Endothelial cell (in vitro differentiated cells): Measurements from ENCODE around the gene DNAJB13. TPM values are rescaled to one million over a fixed set of nuclear protein-coding genes. Genes with fewer than 3 reads are reported as not detected.

ENCODE experiments used
- DNase-seq: peaks from one replicate; pipeline ENCODE4 v3.0.0; 2021; ENCODE audit warnings: low spot score
- H3K27ac Mint-ChIP-seq: one replicate; pipeline ENCODE4 v1.8.0; 2021; ENCODE audit warnings: mixed read lengths, inconsistent platforms; ENCODE audit not compliant: unreplicated experiment
- H3K27me3 Mint-ChIP-seq: one replicate; pipeline ENCODE4 v1.8.0; 2021; ENCODE audit warnings: mild to moderate bottlenecking, moderate library complexity, mixed read lengths, inconsistent platforms; ENCODE audit not compliant: unreplicated experiment
- H3K36me3 Mint-ChIP-seq: one replicate; pipeline ENCODE4 v1.8.0; 2021; ENCODE audit warnings: mild to moderate bottlenecking, low read depth, mixed read lengths, inconsistent platforms; ENCODE audit not compliant: unreplicated experiment
- H3K4me1 Mint-ChIP-seq: one replicate; pipeline ENCODE4 v1.8.0; 2021; ENCODE audit warnings: mild to moderate bottlenecking, mixed read lengths, inconsistent platforms; ENCODE audit not compliant: unreplicated experiment
- H3K4me3 Mint-ChIP-seq: one replicate; pipeline ENCODE4 v1.8.0; 2021; ENCODE audit warnings: mild to moderate bottlenecking, mixed read lengths, inconsistent platforms; ENCODE audit not compliant: unreplicated experiment
- H3K9me3 Mint-ChIP-seq: one replicate; pipeline ENCODE4 v1.8.0; 2021; ENCODE audit warnings: mixed read lengths, inconsistent platforms; ENCODE audit not compliant: unreplicated experiment
- CTCF ChIP-seq: fragments of 200-600 bp; sonication (generic); IDR thresholded peaks from one replicate; pipeline ENCODE4 v1.5.0; 2021; ENCODE audit warnings: antibody characterized with exemption; ENCODE audit not compliant: unreplicated experiment
- total RNA-seq: library from RNA; stranded (reverse); fragmentation: NEBNext Ultra II Directional; extraction: Animal tissue kit (Norgen Biotek cat#: 25700); gene quantifications from one replicate; pipeline ENCODE4 v1.2.1, GENCODE V29; 2021; ENCODE audit not compliant: unreplicated experiment

DNAJB13 gene
- total RNA-seq, 1 donor from 2014 or later: 0.36 TPM

- Mint-ChIP-seq H3K27me3 (peaks cover 6% of the 10 kb centered on the region), H3K36me3 (no peaks in the 10 kb centered on the region), H3K4me3 (no peak overlapping the region), H3K4me1 (no peaks in the 10 kb centered on the region), H3K9me3 (no peaks in the 10 kb centered on the region), H3K27ac (no peak overlapping the region)
- TF ChIP-seq CTCF: no peak
- no peak for DNase-seq
These were observed 14.9 kb downstream of the DNAJB13 start for GRCh38 chr11:73965764-73966121.

GRCh38 chr11:73968356-73968966, 17.6 kb downstream of the DNAJB13 start:
- Mint-ChIP-seq H3K36me3 (no peaks in the 10 kb centered on the region), H3K27me3 (peaks cover 6% of the 10 kb centered on the region), H3K4me1 (no peaks in the 10 kb centered on the region), H3K4me3 (no peak overlapping the region), H3K27ac (peak overlapping the region; percentile 3), H3K9me3 (no peaks in the 10 kb centered on the region)
- DNase-seq: no peak
- no peak for TF ChIP-seq CTCF

- Mint-ChIP-seq H3K4me3 (no peak overlapping the region), H3K36me3 (no peaks in the 10 kb centered on the region), H3K9me3 (no peaks in the 10 kb centered on the region), H3K27ac (peak overlapping the region; percentile 3), H3K4me1 (no peaks in the 10 kb centered on the region), H3K27me3 (peaks cover 6% of the 10 kb centered on the region)
- no peak for TF ChIP-seq CTCF
- no peak for DNase-seq
These were observed 18.3 kb downstream of the DNAJB13 start for GRCh38 chr11:73969091-73969490.

- H3K4me1 Mint-ChIP-seq: no peaks in the 10 kb centered on the region
- DNase-seq: no peak
- peaks cover 13% of the 10 kb centered on the region for H3K27me3 Mint-ChIP-seq
- no peaks in the 10 kb centered on the region for H3K9me3 Mint-ChIP-seq
- no peaks in the 10 kb centered on the region for H3K36me3 Mint-ChIP-seq
- TF ChIP-seq CTCF: no peak
- no peak overlapping the region for H3K27ac Mint-ChIP-seq
- no peak overlapping the region for H3K4me3 Mint-ChIP-seq
These were observed 19.4 kb downstream of the DNAJB13 start for GRCh38 chr11:73969991-73970800.

- peaks cover 8% of the 10 kb centered on the region for H3K27me3 Mint-ChIP-seq
- no peak overlapping the region for H3K4me3 Mint-ChIP-seq
- H3K9me3 Mint-ChIP-seq: no peaks in the 10 kb centered on the region
- no peak overlapping the region for H3K27ac Mint-ChIP-seq
- no peak for TF ChIP-seq CTCF
- no peak for DNase-seq
- H3K4me1 Mint-ChIP-seq: no peaks in the 10 kb centered on the region
- H3K36me3 Mint-ChIP-seq: no peaks in the 10 kb centered on the region
These were observed 20.4 kb downstream of the DNAJB13 start for GRCh38 chr11:73971175-73971719.
